ENCODE measurements around the gene CAPZA1.

Gene CAPZA1

GRCh38 chr1:112678605-112679004 is 59.0 kb downstream of the CAPZA1 start:
- DNase-seq: no peak

DNA sequence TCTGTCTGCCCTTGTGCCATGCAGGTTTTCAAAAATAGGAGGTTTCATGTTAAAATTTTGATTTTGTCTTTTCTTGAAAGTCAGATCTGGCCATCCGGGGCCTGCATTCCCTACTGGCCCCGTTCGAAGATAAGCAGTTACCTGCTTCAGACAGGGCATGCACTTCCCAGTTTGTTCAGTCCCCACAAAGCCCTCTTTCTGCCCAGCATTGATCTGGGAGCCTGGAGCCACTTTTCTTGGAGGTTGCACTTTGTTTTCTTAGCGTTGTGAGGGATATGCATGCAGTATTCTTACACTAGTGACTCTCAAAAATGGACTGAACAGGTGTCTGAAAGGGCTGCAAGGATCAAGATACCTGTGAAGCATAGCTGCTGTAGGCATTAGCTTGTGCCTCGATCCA is 66.3 kb downstream of the CAPZA1 start:
- no peak for DNase-seq

- no peak for DNase-seq
Observed at GRCh38 chr1:112686417-112686816, 66.8 kb downstream of the CAPZA1 start.

GRCh38 chr1:112686835-112687234 is 67.2 kb downstream of the CAPZA1 start:
- no peak for DNase-seq

- DNase-seq: no peak
Observed at GRCh38 chr1:112687361-112687760, 67.7 kb downstream of the CAPZA1 start.

GRCh38 chr1:112687785-112688496 is 68.3 kb downstream of the CAPZA1 start:
- DNase-seq: no peak

DNA sequence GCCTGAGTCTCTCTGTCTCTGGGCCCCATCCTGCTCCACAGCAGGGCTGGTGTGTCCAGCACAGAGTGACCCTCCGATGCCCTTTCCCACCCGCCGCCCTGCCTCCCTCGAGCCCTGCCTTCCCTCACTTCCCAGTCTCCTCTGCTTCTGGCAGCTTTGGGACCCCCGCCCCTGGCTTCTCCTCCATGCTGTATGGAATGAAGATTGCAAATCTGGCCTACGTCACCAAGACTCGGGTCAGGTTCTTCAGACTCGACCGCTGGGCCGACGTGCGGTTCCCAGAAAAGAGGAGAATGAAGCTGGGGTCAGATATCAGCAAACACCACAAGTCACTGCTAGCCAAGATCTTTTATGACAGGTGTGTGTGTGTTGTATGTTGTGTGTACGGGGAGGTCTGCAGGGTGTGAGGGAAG is 69.2 kb downstream of the CAPZA1 start:
- no peak for DNase-seq

DNA sequence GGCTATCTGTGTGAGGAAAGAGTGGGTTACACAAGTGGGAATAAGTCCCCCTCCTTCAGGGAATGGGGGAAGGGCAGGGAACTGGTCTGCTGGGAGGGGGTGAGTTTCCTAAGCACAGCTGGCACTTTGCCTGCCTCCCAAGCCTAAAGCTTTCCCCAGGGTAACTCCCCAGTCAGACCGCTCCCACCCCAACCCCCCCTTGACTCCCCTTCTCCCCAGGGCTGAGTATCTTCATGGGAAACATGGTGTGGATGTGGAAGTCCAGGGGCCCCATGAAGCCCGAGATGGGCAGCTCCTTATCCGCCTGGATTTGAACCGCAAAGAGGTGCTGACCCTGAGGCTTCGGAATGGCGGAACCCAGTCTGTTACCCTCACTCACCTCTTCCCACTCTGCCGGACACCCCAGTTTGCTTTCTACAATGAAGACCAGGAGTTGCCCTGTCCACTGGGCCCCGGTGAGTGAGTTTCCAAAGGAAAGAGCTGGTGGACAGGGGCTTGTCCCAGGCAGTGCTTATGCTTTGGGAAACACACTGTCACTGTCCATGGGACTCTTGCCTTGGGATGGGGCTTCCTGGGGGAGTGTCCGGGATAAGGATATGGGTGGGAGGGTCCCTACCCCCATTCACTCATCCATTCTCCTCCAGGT is 69.7 kb downstream of the CAPZA1 start:
- DNase-seq: no peak

DNA sequence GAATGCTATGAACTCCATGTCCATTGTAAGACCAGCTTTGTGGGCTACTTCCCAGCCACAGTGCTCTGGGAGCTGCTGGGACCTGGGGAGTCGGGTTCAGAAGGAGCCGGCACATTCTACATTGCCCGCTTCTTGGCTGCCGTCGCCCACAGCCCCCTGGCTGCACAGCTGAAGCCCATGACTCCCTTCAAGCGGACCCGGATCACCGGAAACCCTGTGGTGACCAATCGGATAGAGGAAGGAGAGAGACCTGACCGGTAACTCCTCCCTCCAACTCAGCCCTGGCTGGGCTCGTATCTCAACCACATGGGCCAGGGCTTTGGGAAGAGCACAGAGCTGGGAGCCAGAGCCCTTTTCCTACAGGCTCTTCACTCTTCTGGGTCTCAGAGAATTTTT is 70.2 kb downstream of the CAPZA1 start:
- no peak for DNase-seq

DNA sequence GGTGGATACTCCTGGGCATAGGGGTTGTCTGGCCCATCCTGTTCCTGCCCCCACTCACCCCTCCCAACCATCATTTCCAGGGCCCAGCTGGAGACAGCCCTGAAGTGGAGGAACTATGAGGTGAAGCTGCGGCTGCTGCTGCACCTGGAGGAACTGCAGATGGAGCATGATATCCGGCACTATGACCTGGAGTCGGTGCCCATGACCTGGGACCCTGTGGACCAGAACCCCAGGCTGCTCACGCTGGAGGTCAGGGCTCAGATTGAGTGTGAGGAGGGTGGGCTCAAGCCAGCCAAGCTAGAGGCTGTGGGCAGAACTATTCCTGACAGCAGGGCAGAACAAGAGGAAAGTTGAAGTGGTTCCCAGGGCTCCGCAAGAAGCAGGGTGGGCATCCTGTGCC is 73.0 kb downstream of the CAPZA1 start:
- no peak for DNase-seq

GRCh38 chr1:112693821-112694220 is 74.2 kb downstream of the CAPZA1 start:
- DNase-seq: no peak

DNA sequence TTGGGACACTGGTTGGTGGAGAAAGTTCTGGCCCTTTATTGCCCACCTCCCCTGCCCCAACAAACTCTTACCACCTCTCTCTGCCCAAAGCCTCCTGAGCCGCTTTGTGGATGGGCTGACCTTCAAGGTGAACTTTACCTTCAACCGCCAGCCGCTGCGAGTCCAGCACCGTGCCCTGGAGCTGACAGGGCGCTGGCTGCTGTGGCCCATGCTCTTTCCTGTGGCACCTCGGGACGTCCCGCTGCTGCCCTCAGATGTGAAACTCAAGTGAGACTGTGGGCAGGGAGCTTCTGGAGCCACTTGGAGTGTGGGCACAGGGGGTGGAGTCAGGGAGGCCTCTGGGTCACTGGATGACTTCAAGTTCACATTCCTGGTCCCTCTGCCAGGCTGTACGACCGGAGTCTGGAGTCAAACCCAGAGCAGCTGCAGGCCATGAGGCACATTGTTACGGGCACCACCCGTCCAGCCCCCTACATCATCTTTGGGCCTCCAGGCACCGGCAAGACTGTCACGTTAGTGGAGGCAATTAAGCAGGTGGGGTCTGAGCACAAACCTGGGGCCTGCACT is 74.8 kb downstream of the CAPZA1 start:
- DNase-seq: no peak

DNA sequence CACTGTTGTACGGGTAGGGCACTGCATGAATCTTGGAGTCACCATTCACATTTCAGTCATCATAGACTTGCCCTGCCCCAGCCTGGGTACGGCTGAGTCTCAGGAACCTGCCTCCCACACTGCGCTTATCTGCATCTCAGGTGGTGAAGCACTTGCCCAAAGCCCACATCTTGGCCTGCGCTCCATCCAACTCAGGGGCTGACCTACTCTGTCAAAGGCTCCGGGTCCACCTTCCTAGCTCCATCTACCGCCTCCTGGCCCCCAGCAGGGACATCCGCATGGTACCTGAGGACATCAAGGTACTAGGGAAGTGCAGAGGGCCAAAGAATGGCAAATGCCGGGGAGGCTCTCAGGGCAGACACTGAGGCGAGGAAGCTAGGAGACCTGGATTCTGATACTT is 75.6 kb downstream of the CAPZA1 start:
- DNase-seq: no peak

DNA sequence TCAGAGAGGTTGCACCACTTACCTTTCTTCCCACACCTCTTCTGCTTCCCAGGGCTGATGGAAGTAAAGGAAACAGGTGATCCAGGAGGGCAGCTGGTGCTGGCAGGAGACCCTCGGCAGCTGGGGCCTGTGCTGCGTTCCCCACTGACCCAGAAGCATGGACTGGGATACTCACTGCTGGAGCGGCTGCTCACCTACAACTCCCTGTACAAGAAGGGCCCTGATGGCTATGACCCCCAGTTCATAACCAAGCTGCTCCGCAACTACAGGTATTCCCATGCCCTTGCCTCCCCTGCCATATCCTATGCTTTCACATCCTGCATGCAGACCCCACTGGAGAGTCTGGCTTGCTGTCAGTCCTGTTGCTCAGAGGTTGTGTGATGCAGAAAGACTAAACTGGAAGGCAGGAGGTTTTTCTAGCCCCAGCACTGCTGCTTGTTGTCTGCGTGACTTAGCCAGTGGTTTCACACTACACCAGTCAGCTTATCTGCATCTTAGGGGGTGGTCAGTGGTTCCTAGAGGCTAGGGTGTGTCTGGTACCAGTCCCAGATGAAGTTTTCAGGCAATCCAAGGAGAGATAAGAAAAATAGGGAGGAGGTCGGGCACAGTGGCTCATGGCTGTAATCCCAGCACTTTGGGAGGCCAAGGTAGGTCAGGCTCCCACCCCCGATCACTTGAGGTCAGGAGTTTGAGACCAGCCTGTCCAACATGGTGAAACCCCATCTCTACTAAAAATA is 77.1 kb downstream of the CAPZA1 start:
- no peak for DNase-seq

DNA sequence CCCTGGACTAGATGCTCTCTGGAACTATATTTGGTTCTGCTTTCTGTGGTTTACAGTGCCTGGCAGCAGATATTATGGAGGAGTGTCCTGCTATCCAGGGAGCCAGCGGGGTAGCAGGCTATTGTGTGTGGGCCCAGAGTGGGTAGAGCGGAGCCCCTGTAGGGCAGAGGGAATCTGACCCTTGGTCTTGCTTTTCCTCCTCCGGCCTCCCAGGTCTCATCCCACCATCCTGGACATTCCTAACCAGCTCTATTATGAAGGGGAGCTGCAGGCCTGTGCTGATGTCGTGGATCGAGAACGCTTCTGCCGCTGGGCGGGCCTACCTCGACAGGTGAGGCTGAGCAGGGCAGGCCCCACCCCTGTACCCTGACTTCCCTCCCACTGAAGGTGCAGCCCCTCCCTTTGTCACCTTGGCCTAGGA is 78.2 kb downstream of the CAPZA1 start:
- no peak for DNase-seq

DNA sequence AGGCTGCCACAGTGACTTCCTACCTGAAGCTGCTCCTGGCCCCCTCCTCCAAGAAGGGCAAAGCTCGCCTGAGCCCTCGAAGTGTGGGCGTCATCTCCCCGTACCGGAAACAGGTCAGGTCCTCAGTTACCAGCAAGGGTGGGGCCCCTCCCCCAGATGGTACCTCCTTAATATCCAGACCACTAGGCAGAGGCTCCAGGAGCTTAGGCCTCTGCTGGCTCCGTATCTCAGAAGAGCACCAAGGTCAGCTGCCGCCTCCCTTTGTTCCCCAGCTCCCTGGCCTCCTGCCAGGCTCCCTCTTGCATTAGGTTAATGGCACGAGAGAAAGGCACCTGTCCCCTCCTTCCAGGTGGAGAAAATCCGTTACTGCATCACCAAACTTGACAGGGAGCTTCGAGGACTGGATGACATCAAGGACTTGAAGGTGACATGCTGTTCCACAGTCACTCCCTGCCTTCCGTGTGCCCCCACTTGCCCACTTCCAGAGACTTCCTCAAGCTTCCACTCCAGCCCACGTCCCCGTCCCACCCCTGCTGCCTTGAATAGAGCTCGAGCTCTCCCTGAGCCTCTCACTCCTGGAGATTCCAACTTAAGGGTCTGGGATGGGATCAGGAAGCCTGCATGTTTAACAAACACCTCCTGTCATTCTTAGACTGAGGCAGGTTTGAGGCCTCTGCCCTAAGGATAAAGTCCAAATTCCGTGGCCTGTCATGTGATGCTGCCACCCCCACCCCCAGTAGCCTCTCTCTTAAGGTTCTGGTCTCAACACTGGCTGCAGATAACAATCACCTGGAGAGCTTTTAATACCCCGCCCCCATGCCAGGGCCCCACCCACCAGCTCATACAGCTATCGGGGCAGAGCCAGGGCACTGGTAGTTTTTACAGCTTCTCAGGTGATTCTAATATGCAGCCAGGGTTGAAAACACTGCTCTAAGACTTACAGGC is 79.0 kb downstream of the CAPZA1 start:
- DNase-seq: peak; percentile 94

GRCh38 chr1:112699425-112700144 is 80.0 kb downstream of the CAPZA1 start:
- DNase-seq: no peak

DNA sequence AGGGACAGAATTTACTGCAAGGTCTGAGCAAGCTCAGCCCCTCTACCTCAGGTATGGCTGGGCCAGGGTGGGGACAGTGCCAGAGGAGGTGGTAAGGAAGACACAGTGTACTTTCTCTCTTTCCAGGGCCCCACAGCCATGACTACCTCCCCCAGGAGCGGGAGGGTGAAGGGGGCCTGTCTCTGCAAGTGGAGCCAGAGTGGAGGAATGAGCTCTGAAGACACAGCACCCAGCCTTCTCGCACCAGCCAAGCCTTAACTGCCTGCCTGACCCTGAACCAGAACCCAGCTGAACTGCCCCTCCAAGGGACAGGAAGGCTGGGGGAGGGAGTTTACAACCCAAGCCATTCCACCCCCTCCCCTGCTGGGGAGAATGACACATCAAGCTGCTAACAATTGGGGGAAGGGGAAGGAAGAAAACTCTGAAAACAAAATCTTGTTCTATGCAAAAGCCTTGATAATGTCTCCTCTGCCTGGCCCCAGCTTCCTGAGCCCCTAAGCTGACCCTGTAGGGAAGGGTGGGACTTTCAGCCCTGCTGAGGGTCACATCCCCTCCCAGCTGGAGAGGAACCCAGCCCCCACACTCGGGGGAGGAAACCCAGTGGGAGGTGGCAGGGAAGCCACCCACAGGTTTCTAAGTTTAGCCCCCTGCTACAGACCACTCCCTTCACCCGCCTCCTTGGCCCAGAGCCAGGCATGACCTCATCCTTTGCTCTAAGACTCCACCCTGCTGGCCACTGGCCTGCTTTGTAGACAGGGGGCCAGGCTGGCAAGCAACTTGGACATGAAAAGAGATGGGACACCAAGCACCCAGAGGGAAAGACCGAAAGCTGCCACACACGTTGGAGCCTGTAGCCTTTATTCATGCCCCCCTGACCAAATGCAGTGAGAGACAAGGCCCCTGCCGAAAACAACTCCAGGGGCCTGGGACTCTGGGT is 80.9 kb downstream of the CAPZA1 start:
- peak; percentile 28 for DNase-seq

DNA sequence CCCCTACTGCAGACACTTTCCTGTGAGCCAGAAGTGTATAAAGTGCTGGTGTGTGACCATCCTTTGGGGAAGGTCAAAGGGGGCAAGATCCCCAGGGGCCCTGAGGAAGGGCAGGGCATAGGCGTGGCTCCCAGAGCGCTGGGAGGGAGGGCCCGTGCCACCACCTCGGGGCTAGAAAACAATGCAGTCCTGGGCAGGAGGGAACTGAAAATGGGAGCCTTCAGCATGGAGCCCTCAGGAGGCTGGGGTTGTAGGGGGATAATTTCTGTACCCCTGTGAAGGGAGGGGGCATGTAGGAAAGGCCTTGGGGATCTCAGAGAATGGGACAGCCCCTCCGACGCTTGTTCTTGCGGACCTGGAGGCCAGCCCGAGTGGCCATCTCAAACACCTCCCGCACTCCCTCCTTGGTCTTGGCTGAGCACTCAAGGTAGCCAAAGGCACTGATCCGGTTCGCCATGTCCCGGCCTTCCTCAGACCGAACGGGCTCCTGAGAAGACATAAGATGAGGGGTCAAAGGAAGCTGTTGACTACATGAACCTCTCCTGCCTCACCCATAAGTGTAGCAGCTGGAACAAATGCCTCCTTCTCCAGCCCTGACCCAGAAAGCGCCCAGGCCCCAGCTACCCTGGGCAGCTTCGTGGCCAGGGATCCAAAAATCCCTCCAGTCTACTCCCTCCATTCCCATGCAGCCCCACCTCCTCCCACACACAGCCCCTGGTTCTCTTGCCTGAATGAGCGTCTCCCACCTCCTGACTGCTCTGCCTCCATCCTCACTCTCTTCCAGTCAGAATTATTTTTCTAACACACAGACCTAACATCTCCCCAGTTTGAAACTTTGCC is 81.8 kb downstream of the CAPZA1 start:
- no peak for DNase-seq

GRCh38 chr1:112702067-112702395 is 82.4 kb downstream of the CAPZA1 start:
- no peak for DNase-seq
